GM20000 (cell line): Measurements from ENCODE around the gene ACSS2.

Experiments used
- DNase-seq: peaks from one replicate; pipeline ENCODE4 v3.0.0; 2012; ENCODE audit warnings: low spot score
- TF ChIP-seq, protein P1 (sequence below): IDR thresholded peaks from 2 replicates; pipeline ENCODE4 v1.5.1; 2012; ENCODE audit warnings: mild to moderate bottlenecking, control low read depth; ENCODE audit errors: extremely low read depth, missing control alignments

The ACSS2 gene

DNA sequence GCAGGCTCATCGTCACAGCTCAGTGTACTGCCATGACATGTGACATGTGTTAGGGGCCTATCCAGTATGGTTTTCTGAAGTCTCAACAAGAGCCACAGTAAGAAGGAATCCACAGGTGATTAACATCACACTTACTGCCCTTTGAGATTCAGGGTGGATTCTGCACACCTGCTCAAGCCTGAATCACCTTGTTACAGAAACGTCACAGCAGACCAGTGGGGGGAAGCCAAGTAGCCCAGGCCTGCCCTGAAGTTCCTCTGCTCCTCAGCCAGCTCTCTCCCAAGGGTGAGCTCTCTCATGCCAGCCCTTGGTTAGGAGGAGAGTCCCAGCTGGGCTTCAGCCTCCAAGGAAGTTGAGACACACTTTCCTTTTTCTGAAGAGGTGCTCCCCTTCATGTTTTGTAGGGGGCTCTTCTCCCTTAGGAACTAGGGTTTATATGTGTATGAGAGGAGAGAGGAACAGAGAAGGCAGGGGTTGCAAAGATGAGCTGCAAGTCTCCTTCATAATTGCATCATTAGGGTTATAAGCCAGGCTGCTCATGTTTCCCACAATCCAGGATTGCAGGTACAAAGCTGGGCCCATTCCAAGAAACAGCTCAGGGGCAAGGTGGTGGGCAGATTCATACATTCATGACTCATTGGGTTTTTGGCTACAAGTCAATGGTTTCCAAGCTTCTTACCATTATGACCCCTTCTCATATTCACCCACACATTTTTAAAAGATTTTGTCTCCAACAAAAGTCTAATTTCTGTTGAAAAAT, 67.6 kb downstream of the ACSS2 start:
- DNase-seq, result no peak
- TF ChIP-seq, protein P1, sequence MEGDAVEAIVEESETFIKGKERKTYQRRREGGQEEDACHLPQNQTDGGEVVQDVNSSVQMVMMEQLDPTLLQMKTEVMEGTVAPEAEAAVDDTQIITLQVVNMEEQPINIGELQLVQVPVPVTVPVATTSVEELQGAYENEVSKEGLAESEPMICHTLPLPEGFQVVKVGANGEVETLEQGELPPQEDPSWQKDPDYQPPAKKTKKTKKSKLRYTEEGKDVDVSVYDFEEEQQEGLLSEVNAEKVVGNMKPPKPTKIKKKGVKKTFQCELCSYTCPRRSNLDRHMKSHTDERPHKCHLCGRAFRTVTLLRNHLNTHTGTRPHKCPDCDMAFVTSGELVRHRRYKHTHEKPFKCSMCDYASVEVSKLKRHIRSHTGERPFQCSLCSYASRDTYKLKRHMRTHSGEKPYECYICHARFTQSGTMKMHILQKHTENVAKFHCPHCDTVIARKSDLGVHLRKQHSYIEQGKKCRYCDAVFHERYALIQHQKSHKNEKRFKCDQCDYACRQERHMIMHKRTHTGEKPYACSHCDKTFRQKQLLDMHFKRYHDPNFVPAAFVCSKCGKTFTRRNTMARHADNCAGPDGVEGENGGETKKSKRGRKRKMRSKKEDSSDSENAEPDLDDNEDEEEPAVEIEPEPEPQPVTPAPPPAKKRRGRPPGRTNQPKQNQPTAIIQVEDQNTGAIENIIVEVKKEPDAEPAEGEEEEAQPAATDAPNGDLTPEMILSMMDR, result no peak

DNA sequence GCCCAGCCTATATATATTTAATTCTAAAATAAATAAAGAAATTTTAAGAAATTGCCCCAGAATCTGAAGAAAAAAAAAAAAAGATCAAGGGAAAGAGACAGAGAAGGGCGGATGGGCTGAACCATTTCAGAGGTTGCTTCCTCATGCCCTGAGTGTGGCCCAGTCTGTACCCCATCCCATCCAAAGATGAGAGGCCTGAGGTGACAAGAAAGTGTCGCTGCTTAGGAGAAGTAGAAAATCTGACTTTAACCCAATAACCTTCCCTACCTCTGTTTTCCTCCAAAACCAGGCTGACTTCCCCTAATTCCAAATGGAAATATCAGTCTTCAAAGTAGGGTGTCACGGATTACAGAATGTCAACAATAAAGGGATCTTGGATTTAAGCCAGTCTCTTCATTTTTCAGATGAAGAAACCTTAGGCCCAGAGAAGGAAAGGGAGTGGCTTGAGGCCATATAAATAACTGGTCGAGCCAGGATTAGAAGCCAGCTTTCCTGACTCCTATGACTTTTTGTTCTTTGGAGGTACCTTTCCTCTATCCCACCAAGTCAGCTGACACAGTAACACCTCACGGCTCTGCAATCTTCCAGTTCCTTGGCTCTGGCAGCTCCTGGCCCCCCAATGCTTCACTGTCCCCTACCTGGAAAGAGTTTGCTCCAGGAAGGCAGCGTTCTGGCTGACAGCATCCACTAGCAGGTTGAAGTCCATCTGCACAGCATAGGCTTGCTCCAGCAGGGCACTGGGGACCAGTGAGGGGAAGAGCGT, 69.1 kb downstream of the ACSS2 start:
- TF ChIP-seq, protein P1, result no peak
- no peak for DNase-seq

DNA sequence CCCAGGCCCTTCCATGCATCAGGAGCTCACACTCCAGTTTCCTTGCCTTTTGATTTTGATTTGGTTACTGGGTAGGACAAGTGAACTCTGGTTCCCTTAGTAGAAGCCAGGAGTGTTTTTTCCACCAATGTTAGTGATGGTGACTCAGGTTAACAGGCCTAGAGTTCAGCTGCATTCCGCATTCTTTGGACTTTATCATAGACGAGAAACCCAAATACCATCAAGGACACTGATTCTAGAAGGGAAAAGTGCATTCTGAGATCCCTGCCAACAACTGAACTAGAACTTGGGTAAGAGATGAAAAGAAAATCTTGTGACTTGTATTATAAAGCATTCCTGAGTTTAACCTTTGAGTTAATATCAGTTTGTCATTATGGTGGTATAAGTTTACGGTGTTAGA, 70.2 kb downstream of the ACSS2 start:
- DNase-seq, result no peak
- TF ChIP-seq, protein P1, result no peak

DNA sequence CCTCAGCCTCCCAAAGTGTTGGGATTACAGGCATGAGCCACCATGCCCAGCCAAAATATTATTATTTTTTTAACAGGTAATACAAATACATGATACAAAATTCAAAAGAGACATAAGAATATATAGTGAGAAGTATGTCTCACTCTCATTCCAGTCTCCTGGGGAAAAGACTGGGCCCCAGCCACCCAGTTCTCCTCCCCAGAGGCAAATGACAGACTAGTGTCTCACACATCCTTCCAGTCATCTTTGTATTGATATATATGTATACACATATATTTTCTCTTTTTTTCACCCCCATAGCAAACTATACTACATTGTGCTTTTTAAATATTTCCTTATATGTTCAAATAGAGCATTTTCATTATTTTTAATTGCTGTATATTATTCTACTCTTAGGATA, 70.9 kb downstream of the ACSS2 start:
- no peak for DNase-seq
- TF ChIP-seq, protein P1, result no peak

DNA sequence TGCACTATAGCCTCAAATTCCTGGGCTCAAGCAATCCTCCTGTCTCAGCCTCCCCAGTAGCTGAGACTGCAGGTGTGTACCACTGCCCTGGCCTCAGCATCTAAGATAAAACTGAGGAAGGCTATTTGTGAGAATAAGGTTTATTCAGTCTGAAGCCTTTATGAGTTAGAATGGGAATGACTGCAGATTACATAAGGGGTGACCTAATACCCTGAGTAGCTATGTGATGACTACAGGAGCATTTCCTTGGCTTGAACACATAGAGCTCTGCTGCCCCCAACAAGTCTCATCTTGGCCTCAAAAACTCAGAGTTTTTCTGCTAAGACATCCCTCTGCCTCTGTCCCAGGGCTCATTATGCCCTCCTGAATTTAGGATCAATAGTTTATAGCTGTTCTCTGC, 71.6 kb downstream of the ACSS2 start:
- TF ChIP-seq, protein P1, result no peak
- no peak for DNase-seq

DNA sequence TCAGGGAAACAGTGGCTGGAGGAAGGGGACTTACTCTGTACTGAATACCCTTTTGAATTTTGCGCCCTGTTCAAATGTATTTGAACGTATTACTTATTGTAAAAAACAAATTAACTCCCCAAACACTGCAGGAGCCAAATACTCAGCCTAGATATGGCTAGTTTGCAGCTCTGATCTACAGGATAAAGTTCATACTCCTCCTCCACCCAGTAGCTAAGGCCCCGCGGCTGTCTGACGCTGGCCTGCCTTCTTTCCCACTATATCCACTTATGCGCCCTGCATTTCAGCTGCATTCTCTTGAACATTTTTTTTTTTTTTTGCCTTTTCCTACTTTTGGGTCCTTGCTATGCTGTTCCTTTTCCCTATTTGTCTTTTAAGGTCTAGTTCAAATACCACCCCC, 72.7 kb downstream of the ACSS2 start:
- TF ChIP-seq, protein P1, result no peak

DNA sequence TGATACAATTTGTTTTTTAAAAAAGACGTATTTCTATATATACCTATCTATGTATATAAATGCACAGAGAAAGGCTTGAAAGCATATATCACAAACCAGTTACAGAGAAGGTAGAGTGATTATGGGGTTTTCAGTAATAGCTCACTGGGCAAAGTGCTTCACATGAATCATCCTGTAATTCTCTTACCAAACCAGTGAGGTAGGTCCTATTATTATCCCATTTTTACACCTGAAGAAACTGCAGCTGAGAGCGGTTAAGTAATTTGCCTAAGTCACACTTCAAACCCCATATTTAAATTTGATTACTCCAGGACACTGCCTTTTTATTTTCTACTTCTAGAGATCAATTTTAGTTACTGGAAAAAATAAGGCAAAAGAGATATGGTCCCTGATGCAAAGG, 74.8 kb downstream of the ACSS2 start:
- no peak for DNase-seq
- TF ChIP-seq, protein P1, result no peak

More for the DNA sequence above, 72.7 kb downstream of the ACSS2 start:
- no peak for DNase-seq
